Activated effector memory CD4-positive, alpha-beta T cell treated with Interleukin-2 at 50 U/mL for 16 hours (primary cell): ENCODE data around the gene RANBP10.
"Not testable (repeated sequence)": the region's sequence is repeated elsewhere in the genome, so short reads cannot be mapped to it uniquely, and the experiment has no call there.

Experiments used
- DNase-seq: peaks from one replicate; pipeline ENCODE4 v3.0.0-alpha.2; 2020

The RANBP10 gene

GRCh38 chr16:67806428-67807147 is at the start of gene RANBP10, which contains the start of gene TSNAXIP1:
TSS of gene RANBP10 (minus strand) at chr16:67806560. CDS start at chr16:67806536, 24 bp downstream.
TSS of gene TSNAXIP1 (plus strand) at chr16:67806889. CDS start at chr16:67807150, 261 bp downstream.
- peak; percentile 93 for DNase-seq

- DNase-seq, result no peak
These were observed 49.4 kb upstream of the RANBP10 start for GRCh38 chr16:67855789-67856188.

GRCh38 chr16:67853670-67854069 is 47.3 kb upstream of the RANBP10 start:
- DNase-seq, result no peak

- DNase-seq, result no peak
These were observed 41.8 kb upstream of the RANBP10 start for GRCh38 chr16:67848118-67848517.

- no peak for DNase-seq
These were observed 40.9 kb upstream of the RANBP10 start, which contains the start of gene CENPT for GRCh38 chr16:67847064-67847861. TSS of gene CENPT (minus strand) at chr16:67847693. CDS start at chr16:67833859, 13,834 bp downstream.

GRCh38 chr16:67846320-67847063 is 40.1 kb upstream of the RANBP10 start, which contains the start of gene NUTF2:
TSS of gene NUTF2 (plus strand) at chr16:67846933. CDS start at chr16:67865131, 18,198 bp downstream.
- DNase-seq, result peak; percentile 95

- no peak for DNase-seq
These were observed 39.6 kb upstream of the RANBP10 start for GRCh38 chr16:67846063-67846319.

GRCh38 chr16:67845291-67846062 is 39.1 kb upstream of the RANBP10 start:
- no peak for DNase-seq

- no peak for DNase-seq
These were observed 38.1 kb upstream of the RANBP10 start for GRCh38 chr16:67844497-67844896.

GRCh38 chr16:67843343-67843765 is 37.0 kb upstream of the RANBP10 start:
- DNase-seq, result no peak

GRCh38 chr16:67842509-67843342 is 36.4 kb upstream of the RANBP10 start:
- DNase-seq, result peak; percentile 60

GRCh38 chr16:67841816-67842508 is 35.6 kb upstream of the RANBP10 start, which contains the start of gene THAP11:
TSS of gene THAP11 (plus strand) at chr16:67842320. CDS start at chr16:67842555, 235 bp downstream.
- peak; percentile 92 for DNase-seq

GRCh38 chr16:67841198-67841815 is 34.9 kb upstream of the RANBP10 start:
- DNase-seq, result no peak

- DNase-seq, result no peak
These were observed 31.5 kb upstream of the RANBP10 start for GRCh38 chr16:67837811-67838210.

GRCh38 chr16:67837190-67837589 is 30.8 kb upstream of the RANBP10 start:
- not testable (repeated sequence) for DNase-seq

- no peak for DNase-seq
These were observed 27.9 kb upstream of the RANBP10 start for GRCh38 chr16:67834242-67834614.

GRCh38 chr16:67833415-67834241 is 27.3 kb upstream of the RANBP10 start:
- peak; percentile 88 for DNase-seq

GRCh38 chr16:67833030-67833414 is 26.7 kb upstream of the RANBP10 start:
- DNase-seq, result no peak

GRCh38 chr16:67828651-67829050 is 22.3 kb upstream of the RANBP10 start:
- DNase-seq, result no peak
